GM10266 (cell line): ENCODE data around the gene ZNHIT3.
A peak's percentile ranks its signal among the peaks of the same experiment; 100 is the strongest.

Source experiments
- DNase-seq: peaks from one replicate; pipeline ENCODE4 v3.0.0; 2012; ENCODE audit errors: extremely low spot score
- TF ChIP-seq, protein P1 (sequence below): IDR thresholded peaks from 2 replicates; pipeline ENCODE4 v1.5.1; 2012; ENCODE audit warnings: mild to moderate bottlenecking, low read depth; ENCODE audit not compliant: control insufficient read depth, insufficient read depth; ENCODE audit errors: missing control alignments

Gene ZNHIT3

DNA sequence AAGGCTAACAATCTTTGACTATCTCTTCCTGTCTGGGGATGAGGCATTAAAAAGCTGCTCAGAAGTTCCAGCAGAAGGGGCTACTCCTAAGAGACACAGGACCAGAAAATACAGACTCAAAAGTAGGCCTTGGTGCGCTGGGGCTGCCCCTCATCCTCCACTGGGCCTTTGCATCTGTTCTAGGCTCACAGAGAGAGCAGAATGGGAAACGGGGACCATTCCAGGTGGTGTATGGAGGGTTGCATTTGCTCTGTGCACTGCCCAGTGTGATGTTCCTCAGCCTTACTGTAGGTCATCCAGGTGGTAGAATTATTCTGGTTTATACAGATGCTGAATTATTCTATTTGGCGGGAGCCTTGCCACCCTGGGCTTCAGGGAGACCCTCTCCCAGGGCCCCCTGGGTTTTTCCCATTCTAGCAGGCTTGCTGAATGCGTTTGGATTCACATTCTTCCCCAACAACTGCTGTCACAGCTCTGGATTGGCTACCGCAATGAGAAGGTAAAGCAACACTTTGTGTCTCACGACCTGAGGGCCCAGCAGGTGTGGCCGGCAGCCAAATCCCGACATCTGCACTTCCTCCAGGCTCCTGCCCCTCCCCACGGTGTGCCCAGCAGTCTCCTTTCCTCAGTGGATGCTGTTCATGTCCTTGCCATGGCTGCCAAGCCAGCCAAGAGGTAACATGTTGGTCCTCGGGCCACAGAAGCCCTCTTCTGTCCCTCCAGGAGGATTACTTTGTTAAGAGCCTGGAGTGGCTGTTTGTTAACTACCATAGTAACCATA is 25.0 kb upstream of the ZNHIT3 start:
- TF ChIP-seq, protein P1, sequence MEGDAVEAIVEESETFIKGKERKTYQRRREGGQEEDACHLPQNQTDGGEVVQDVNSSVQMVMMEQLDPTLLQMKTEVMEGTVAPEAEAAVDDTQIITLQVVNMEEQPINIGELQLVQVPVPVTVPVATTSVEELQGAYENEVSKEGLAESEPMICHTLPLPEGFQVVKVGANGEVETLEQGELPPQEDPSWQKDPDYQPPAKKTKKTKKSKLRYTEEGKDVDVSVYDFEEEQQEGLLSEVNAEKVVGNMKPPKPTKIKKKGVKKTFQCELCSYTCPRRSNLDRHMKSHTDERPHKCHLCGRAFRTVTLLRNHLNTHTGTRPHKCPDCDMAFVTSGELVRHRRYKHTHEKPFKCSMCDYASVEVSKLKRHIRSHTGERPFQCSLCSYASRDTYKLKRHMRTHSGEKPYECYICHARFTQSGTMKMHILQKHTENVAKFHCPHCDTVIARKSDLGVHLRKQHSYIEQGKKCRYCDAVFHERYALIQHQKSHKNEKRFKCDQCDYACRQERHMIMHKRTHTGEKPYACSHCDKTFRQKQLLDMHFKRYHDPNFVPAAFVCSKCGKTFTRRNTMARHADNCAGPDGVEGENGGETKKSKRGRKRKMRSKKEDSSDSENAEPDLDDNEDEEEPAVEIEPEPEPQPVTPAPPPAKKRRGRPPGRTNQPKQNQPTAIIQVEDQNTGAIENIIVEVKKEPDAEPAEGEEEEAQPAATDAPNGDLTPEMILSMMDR: no peak
- DNase-seq: no peak

DNA sequence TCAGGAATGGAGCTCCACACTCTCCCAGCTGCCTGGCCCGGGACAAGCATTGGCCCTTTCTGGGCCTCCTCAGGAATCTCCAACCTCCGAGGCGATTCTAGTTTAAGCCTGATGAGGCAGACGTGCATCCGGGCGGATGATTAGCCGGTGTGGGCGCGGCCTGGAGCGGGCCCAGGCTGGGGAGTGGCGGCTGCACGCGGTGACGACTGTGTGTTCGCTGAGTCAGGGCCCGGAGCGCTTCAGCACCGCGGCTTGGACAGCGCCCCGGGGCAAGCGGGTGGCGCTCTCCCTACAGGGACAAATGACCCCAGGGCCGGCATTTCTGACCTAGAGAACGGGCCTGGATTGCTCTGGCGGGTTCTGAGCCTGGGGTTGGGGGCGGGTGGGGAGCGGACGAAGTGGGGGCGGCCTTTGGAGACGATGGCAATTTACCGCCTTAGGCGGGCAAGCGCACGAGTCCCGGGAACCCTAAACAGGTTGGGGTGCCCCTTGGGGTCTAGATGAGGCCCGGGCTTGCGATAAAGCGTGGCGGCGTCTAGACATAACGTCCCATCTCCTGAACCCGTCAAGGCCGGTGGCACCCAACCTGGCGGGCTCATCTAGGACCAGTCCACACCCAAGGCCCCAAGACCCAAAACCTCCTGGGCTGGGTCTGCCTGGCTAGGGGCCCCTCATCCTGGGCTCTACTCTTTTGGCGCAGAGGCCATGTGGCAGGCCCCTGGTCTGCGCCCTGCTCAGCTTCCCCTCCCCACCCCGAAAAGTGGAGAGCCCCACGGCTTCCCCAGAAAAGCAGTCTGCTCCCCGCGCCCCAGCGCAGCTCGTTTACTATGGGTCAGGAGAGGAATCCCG is 22.3 kb upstream of the ZNHIT3 start:
- TF ChIP-seq, protein P1: no peak
- DNase-seq: peak; percentile 62

DNA sequence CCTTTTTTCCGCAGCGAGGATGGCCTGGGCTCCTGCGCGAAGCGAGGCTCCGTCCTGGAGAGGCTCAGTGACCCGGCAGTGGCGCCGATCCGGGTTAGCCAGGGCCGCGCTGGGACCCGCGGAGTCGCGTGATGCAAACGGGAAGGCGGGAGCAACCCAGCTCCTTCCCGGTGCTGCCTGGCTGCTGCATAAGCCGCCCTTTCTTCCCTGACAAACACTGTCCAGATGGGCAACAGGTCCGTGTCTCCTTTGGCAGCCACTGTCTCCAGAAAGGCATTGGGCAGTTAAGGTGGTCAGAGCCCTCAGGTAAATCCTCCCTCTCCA is 21.8 kb upstream of the ZNHIT3 start:
- no peak for DNase-seq
- TF ChIP-seq, protein P1: no peak

DNA sequence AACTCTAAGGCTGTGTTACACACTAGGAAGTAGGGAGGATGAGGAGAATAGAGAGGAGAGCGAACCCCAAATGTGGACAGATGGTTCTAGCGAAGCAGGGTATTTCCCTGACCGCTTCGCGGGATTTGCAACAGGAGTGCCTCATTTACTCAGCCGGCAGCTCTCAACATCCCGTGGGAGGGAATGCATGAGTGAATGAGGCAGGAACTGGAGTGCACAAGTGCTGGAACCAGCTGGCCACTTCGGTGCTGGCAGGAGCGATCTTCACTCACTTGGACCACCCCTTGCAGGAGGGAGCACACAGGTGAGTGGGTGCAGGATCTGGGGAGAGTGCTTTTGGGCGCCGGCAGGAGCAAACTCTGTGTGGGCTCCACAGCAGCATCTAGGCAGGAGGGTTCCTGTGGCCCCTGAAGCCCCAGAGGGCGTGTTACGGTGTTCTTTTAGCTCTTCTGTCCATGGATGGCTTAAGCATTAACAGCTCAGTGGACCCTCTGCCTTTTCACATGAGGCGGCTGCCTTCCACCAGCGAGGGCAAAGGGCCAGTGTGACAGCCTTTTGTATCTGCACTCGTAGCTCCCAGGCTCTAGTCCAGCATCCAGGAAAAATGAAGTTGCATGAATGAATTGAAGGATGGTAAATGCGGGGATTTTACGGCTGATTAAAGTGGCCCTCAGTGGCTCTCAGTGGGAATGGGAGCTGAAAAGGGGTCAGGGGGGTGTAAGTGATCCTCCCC is 17.4 kb upstream of the ZNHIT3 start:
- DNase-seq: no peak
- TF ChIP-seq, protein P1: no peak

DNA sequence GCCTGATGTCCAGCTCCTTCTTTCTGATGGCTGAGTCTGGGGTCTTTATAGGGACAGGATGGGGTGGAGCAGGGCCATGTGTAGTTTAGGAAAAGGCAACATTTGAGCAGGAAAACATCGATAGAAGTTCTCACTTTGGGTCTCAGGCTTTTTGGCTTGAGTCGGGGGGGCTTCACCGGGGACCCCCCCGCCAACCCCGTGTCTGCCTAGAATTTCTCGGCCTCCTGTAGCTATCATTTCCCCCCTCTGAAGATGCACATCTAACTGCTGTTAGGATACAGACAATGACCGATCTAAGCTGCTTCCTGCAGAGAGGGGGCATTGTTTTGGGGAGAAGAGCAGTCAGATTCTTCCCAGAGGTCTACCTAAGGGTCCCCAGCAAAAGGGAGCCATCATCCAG is 16.7 kb upstream of the ZNHIT3 start:
- DNase-seq: no peak
- TF ChIP-seq, protein P1: no peak

DNA sequence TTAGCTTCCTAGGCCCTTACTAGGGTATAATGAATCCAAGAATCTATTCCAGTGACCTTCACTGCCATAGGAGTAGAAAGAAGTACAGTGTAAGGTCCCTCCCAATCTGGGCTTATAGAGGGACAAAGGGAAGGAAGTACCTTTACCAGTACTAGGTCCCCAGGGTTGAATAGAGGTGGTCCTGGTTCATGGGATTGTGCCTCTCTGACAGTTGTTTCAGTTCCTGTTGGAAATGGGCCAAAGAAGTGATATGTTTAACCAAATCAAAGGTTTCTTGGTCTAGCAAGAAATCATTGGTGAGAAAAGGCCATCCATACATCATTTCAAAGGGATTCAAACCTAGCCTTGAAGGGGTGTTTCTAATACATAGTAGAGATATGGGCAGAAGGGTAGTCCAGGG is 16.0 kb upstream of the ZNHIT3 start:
- no peak for DNase-seq
- TF ChIP-seq, protein P1: no peak
